ENCODE measurements around the gene ART1.

Gene ART1

DNA sequence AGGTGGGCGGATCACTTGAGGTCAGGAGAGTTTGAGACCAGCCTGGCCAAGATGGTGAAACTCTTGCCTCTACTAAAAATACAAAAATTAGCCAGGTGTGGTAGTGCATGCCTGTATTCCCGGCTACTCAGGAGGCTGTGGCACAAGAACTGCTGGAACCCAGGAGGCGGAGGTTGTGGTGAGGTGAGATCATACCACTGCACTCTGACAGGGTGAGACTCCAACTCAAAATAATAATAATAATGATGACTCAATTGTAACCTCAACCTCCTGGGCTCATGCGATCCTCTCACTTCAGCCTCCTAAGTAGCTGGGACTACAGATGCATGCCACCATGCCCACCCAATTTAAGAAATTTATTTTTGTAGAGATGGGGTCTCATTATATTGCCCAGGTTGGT, 41.8 kb downstream of the ART1 start:
- H3K4me3 ChIP-seq (ENCODE audit: low read length), result no peak overlapping the region
- DNase-seq (ENCODE audit: low read depth, low spot score), result no peak

DNA sequence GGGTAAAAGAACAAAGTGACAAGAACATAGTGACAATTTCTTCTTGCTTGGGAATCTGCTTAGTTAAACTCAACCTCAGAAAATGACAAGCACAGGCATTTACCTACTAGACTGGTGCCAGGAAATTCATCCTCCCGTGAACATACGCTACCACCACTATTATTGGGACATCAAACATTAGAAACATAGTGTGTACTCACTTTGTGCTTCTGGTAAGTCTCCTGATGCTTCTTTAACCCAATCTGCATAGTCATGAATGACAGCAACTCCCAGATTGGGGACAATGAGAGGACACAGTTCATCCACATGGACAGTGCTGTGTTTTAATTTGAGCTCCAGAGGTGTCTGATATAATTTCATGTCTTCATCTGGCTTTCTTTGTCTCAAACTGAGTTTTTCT, 55.5 kb downstream of the ART1 start:
- H3K4me3 ChIP-seq (ENCODE audit: low read length), result no peak overlapping the region
- DNase-seq (ENCODE audit: low read depth, low spot score), result no peak

DNA sequence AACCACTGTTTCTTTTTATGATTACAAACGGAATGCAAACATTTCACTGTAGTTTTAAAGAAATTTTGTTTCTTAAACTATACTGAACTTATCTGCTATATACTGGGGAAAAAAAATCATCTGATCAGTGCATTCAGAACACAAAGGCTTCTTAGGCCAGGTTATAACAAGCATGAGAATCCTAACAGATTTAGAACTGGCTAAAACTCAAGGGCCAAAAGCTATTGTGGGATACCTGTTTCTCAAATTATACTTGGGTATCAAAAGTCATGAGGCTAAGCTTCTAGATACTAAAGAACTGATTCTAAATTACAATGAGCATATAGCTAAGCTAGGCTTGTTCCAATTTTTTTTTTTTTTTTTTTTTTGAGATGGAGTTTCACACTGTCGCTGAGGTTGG, 56.0 kb downstream of the ART1 start:
- DNase-seq (ENCODE audit: low read depth, low spot score), result no peak
- no peak overlapping the region for H3K4me3 ChIP-seq (ENCODE audit: low read length)

DNA sequence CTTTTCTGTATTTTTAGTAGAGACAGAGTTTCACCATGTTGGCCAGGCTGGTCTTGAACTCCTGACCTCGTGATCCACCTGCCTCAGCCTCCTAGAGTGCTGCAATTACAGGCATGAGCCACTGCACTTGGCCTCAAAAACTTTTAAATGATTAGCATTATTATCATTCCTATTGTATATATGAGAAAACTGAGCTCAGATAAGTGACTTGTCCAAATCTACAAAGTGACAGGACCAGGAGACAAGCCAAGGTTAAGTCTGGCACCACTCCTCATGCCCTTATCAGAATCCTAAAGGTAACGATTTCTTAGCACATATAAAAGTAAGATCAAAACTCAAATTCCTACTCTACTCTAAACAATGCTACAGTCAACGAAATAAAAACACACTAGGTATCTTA, 58.5 kb downstream of the ART1 start:
- no peak overlapping the region for H3K4me3 ChIP-seq (ENCODE audit: low read length)
- no peak for DNase-seq (ENCODE audit: low read depth, low spot score)

DNA sequence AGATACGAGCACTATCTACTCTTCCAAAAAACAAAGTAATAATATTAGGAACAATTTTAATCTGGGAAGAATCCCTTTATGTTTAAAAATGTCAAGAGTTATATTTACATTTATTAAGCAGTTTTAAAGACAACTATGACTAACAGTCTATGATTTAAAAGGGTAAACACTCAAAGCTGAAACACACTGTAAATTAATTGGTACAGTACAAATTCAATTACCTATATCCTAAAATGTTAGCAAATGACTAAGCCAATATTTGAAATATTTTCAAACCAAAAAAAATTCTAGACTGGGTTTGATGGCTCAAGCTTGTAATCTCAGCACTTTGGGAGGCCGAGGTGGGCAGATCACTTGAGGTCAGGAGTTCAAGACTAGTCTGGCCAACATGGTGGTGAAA, 62.2 kb downstream of the ART1 start:
- H3K4me3 ChIP-seq (ENCODE audit: low read length), result no peak overlapping the region
- DNase-seq (ENCODE audit: low read depth, low spot score), result no peak

DNA sequence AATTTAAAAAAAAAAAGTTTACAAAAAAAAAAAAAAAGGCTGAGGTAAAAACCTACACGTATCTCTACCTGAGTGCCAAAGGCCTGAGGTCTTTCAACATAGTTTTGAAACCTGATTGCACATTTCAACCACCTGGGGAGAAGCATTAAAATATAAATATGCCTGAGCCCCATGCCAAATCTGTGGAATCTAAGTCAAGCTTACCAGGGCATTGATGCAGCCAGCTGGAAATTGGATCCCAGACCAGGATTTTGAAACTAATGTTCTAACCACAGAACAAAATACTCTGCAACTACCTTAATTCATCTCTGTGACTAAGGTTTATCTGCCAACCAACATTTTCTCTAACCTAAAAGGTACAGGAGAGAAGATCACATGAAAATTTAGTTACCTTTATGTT, 65.0 kb downstream of the ART1 start:
- H3K4me3 ChIP-seq (ENCODE audit: low read length), result no peak overlapping the region
- no peak for DNase-seq (ENCODE audit: low read depth, low spot score)

DNA sequence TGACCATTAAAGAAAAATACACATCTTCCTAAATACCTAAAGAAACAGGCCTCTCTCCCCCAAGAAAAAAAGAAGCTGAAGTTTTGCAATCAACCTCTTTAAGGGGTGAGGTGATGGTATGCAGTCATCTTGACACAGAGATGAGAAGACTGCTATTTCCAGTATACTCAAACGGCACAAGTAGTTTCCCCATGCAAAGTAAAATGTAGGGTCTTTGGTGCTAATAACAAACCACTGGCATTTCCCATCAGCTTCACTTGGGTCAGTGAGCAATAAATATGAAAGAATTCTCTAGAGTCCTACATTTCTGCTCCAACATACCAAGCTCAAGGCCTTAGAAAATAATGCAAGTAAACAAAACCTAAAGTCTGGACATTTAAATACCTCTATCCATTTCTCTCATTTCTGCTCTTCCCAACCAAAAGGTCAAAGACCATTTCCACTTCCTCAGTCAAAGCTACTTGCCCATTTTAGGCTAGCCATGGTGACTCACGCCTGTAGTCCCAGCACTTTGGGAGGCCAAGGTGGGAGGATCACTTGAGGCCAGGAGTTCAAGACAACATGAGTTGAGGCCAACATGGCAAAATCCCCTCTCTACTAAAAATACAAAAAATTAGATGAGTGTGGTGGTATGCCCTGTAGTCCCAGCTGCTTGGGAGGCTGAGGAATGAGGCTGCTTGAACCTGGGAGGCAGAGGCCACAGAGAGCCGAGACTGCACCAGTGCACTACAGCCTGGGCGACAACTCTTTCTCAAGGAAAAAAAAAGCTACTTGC, 65.7 kb downstream of the ART1 start:
- no peak for DNase-seq (ENCODE audit: low read depth, low spot score)
- no peak overlapping the region for H3K4me3 ChIP-seq (ENCODE audit: low read length)

DNA sequence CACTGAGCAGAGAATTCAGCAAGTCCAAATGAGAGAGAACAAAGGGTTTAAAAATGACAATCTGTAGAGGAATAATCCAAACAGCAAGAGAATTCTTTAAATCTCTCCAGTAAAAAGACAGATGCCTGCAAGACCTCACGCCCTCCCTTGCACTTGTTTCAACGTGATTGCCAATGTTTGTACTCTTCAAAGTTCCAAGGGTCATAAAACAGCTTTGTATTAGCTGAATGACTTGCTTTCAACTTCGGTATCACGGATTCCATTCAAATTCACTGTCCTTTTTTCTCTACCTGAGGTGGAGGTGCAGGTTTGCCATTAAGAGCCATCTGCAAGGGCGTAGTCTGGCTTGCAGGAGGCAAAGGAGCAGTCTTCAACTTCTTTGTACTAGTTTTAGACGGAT, 67.3 kb downstream of the ART1 start:
- no peak for DNase-seq (ENCODE audit: low read depth, low spot score)
- no peak overlapping the region for H3K4me3 ChIP-seq (ENCODE audit: low read length)

All from Jurkat, Clone E6-1 (cell line).